B cell (primary cell): ENCODE results near the gene NAXD.

Source experiments
- CTCF ChIP-seq: fragments of 200-600 bp; IDR thresholded peaks from one replicate; pipeline ENCODE4 v1.8.0; 2022; ENCODE audit warnings: antibody characterized with exemption, mild to moderate bottlenecking
- EZH2 ChIP-seq: IDR thresholded peaks from 2 replicates; pipeline ENCODE4 v1.6.1; 2012; ENCODE audit warnings: borderline replicate concordance, low read depth, mild to moderate bottlenecking, moderate library complexity, low read length; ENCODE audit not compliant: insufficient read depth, poor library complexity, severe bottlenecking

- TF ChIP-seq CTCF: no peak
- TF ChIP-seq EZH2: no peak
Observed at GRCh38 chr13:110689041-110689440, 73.7 kb downstream of the NAXD start.
